ENCODE results near the gene CCDC178. TPM values are rescaled to one million over a fixed set of nuclear protein-coding genes. Genes with fewer than 3 reads are reported as not detected.

CCDC178 gene
- total and polyA plus RNA-seq, 2 experiments from 2014 or later: 1.3 TPM; not detected in 1

DNA sequence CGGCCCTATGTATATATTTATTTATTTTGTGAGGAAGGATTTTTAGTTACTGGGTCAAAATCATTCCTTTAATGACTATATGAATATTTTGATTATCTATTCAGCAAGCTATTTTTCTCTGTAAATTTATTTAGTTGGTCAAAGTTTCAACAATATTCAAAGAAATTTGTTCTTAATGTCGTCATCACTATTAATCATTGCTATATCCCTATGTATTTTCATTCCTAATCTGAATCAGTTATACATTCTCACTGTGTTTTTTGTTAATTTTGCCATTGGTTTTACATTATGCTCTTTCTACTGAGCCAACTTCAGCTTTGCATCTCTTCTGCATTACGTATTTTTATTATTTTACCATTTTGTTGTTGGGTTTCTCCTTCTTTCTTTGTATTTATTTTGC is 105.7 kb downstream of the CCDC178 start:
- 80% methylated on average over 3 of the region's 3 CpGs for WGBS (ENCODE audit: low lambda C conversion rate, missing lambda C conversion rate)
- Histone ChIP-seq H2AFZ (no peak overlapping the region), H3K9me3 (ENCODE audit: low read depth) (no peaks in the 10 kb centered on the region)

DNA sequence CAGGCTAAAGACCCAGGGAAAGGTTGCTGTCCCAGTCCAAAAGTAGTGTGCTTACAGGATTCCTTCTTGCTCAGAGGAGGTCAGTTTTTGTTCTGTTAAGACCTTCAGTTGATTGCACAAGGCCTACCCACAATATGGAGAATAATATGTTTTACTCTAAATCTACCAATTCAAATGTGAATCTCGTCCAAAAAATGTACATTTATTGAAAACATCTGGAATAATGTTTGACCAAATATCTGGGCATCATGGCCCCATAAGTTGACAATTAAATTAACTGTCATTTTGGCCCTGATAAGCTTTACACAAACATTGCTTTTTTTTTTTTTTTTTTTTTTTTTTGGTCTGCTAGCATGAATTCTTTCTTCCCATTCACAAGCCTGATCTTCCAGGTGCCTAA is 109.8 kb downstream of the CCDC178 start:
- no peaks in the 10 kb centered on the region for H4K20me1 ChIP-seq (ENCODE audit: insufficient read depth, poor library complexity, severe bottlenecking)
- H3K4me1 ChIP-seq (ENCODE audit: insufficient read depth): no peaks in the 10 kb centered on the region
- DNase-seq (ENCODE audit: low spot score): no peak
- H3K9me3 ChIP-seq (ENCODE audit: low read depth): no peaks in the 10 kb centered on the region
- H3K4me2 ChIP-seq: no peak overlapping the region
- H3K4me3 ChIP-seq: no peak overlapping the region
- WGBS (ENCODE audit: low lambda C conversion rate, missing lambda C conversion rate): 55% methylated on average over 1 of the region's 1 CpG
- H3K27ac ChIP-seq: no peak overlapping the region
- TF ChIP-seq EZH2 (IDR thresholded peaks at IDR 0.05; ENCODE audit: borderline replicate concordance) (no peak), EZH2phosphoT487 (IDR thresholded peaks at IDR 0.05; ENCODE audit: low read depth, severe bottlenecking, unreplicated experiment) (no peak)
- TF ChIP-seq, protein P1, sequence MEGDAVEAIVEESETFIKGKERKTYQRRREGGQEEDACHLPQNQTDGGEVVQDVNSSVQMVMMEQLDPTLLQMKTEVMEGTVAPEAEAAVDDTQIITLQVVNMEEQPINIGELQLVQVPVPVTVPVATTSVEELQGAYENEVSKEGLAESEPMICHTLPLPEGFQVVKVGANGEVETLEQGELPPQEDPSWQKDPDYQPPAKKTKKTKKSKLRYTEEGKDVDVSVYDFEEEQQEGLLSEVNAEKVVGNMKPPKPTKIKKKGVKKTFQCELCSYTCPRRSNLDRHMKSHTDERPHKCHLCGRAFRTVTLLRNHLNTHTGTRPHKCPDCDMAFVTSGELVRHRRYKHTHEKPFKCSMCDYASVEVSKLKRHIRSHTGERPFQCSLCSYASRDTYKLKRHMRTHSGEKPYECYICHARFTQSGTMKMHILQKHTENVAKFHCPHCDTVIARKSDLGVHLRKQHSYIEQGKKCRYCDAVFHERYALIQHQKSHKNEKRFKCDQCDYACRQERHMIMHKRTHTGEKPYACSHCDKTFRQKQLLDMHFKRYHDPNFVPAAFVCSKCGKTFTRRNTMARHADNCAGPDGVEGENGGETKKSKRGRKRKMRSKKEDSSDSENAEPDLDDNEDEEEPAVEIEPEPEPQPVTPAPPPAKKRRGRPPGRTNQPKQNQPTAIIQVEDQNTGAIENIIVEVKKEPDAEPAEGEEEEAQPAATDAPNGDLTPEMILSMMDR (IDR thresholded peaks at IDR 0.05; ENCODE audit: poor library complexity): no peak
- no peaks in the 10 kb centered on the region for H3K9me2 ChIP-seq (replicated peaks; ENCODE audit: insufficient read depth)
- no peaks in the 10 kb centered on the region for H3K27me3 ChIP-seq
- H2AFZ ChIP-seq: no peak overlapping the region
- H3K36me3 ChIP-seq (replicated peaks; ENCODE audit: insufficient read depth, low read depth): no peaks in the 10 kb centered on the region
- H3K79me2 ChIP-seq: no peaks in the 10 kb centered on the region

More for the DNA sequence above, 105.7 kb downstream of the CCDC178 start:
- Histone ChIP-seq H3K4me3 (no peak overlapping the region), H3K36me3 (replicated peaks; ENCODE audit: insufficient read depth, low read depth) (no peaks in the 10 kb centered on the region), H3K79me2 (no peaks in the 10 kb centered on the region), H3K4me1 (ENCODE audit: insufficient read depth) (no peaks in the 10 kb centered on the region), H3K27me3 (no peaks in the 10 kb centered on the region), H3K9me2 (replicated peaks; ENCODE audit: insufficient read depth) (no peaks in the 10 kb centered on the region), H3K4me2 (no peak overlapping the region), H4K20me1 (ENCODE audit: insufficient read depth, poor library complexity, severe bottlenecking) (no peaks in the 10 kb centered on the region), H3K27ac (no peak overlapping the region)
- TF ChIP-seq, protein P1 (IDR thresholded peaks at IDR 0.05; ENCODE audit: poor library complexity): no peak
- TF ChIP-seq EZH2phosphoT487 (IDR thresholded peaks at IDR 0.05; ENCODE audit: low read depth, severe bottlenecking, unreplicated experiment): no peak
- TF ChIP-seq EZH2 (IDR thresholded peaks at IDR 0.05; ENCODE audit: borderline replicate concordance): no peak
- DNase-seq (ENCODE audit: low spot score): no peak

DNA sequence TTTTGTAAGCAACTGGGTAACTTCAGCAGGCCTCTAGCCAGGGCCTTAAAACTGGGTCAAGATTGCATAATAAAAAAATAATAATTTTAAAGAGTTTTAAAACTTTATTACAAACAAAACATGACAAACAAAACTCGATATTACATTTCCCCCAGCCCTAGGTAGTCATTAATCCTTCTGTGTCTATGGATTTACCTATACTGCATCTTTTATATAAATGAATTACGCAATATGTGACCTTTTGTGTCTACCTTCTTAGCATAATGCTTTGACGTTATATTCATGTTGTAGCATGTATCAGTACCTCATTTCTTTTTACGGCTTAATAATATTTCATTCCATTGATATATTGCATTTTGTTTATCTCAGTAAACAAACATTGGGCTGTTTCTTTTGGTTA is 113.5 kb downstream of the CCDC178 start:
- no peak overlapping the region for H2AFZ ChIP-seq
- no peaks in the 10 kb centered on the region for H4K20me1 ChIP-seq (ENCODE audit: insufficient read depth, poor library complexity, severe bottlenecking)
- no peak overlapping the region for H3K4me3 ChIP-seq
- no peaks in the 10 kb centered on the region for H3K36me3 ChIP-seq (replicated peaks; ENCODE audit: insufficient read depth, low read depth)
- no peaks in the 10 kb centered on the region for H3K27me3 ChIP-seq
- no peak for DNase-seq (ENCODE audit: low spot score)
- H3K27ac ChIP-seq: no peak overlapping the region
- TF ChIP-seq EZH2phosphoT487 (IDR thresholded peaks at IDR 0.05; ENCODE audit: low read depth, severe bottlenecking, unreplicated experiment) (no peak), EZH2 (IDR thresholded peaks at IDR 0.05; ENCODE audit: borderline replicate concordance) (no peak)
- TF ChIP-seq, protein P1 (IDR thresholded peaks at IDR 0.05; ENCODE audit: poor library complexity): no peak
- 84% methylated on average over 4 of the region's 4 CpGs for WGBS (ENCODE audit: low lambda C conversion rate, missing lambda C conversion rate)
- H3K4me1 ChIP-seq (ENCODE audit: insufficient read depth): no peaks in the 10 kb centered on the region
- H3K4me2 ChIP-seq: no peak overlapping the region
- H3K79me2 ChIP-seq: no peaks in the 10 kb centered on the region
- H3K9me3 ChIP-seq (ENCODE audit: low read depth): no peaks in the 10 kb centered on the region
- H3K9me2 ChIP-seq (replicated peaks; ENCODE audit: insufficient read depth): no peaks in the 10 kb centered on the region

DNA sequence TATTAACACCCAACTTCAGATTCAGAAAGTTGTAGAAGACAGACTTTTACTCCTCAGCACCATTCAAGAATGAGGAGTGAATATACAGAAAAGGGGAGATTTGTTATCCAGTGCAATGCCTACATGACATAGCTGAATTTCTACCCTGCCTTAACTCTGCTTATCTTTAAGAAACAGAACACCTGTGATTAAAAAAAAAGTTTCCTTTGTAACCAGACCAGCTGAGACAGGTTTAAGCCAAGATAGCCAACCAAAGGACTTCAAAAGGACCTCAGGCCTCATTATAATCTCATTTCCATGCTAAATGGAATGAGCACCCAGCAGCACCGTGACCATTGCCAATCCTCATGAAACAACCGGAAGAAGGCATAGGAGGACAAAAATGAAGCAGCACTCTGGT is 122.9 kb downstream of the CCDC178 start:
- Histone ChIP-seq H3K27ac (no peak overlapping the region), H3K4me3 (no peak overlapping the region), H3K79me2 (no peaks in the 10 kb centered on the region), H3K4me2 (no peak overlapping the region), H4K20me1 (ENCODE audit: insufficient read depth, poor library complexity, severe bottlenecking) (no peaks in the 10 kb centered on the region), H3K27me3 (no peaks in the 10 kb centered on the region), H3K9me2 (replicated peaks; ENCODE audit: insufficient read depth) (no peaks in the 10 kb centered on the region), H3K9me3 (ENCODE audit: low read depth) (no peaks in the 10 kb centered on the region), H3K4me1 (ENCODE audit: insufficient read depth) (no peaks in the 10 kb centered on the region), H3K36me3 (replicated peaks; ENCODE audit: insufficient read depth, low read depth) (no peaks in the 10 kb centered on the region), H2AFZ (no peak overlapping the region)
- WGBS (ENCODE audit: low lambda C conversion rate, missing lambda C conversion rate): 81% methylated on average over 2 of the region's 2 CpGs
- TF ChIP-seq EZH2phosphoT487 (IDR thresholded peaks at IDR 0.05; ENCODE audit: low read depth, severe bottlenecking, unreplicated experiment): no peak
- TF ChIP-seq, protein P1 (IDR thresholded peaks at IDR 0.05; ENCODE audit: poor library complexity): no peak
- no peak for TF ChIP-seq EZH2 (IDR thresholded peaks at IDR 0.05; ENCODE audit: borderline replicate concordance)
- DNase-seq (ENCODE audit: low spot score): no peak
